ENCODE measurements around the gene PRELID3B. TPM values are rescaled to one million over a fixed set of nuclear protein-coding genes. Genes with fewer than 3 reads are reported as not detected.

PRELID3B gene
- total RNA-seq, 1 donor from 2014 or later: 54.2 TPM

- Mint-ChIP-seq H3K4me1 (peaks cover 44% of the 10 kb centered on the region), H3K4me3 (no peak overlapping the region), H3K27ac (peak overlapping the region; percentile 83), H3K9me3 (no peaks in the 10 kb centered on the region), H3K27me3 (no peaks in the 10 kb centered on the region), H3K36me3 (ENCODE audit: low read depth) (peaks cover 94% of the 10 kb centered on the region)
- intact Hi-C loops (cut with micrococcal nuclease): loop anchor here (1.0 kb wide), 1 partner anchor 10 kb away; no protein-coding TSS in a partner anchor
- ATAC-seq (ENCODE audit: low read depth) (peak; percentile 20), DNase-seq (no peak)
- CTCF ChIA-PET: no interaction called here
- TF ChIP-seq, protein P1, sequence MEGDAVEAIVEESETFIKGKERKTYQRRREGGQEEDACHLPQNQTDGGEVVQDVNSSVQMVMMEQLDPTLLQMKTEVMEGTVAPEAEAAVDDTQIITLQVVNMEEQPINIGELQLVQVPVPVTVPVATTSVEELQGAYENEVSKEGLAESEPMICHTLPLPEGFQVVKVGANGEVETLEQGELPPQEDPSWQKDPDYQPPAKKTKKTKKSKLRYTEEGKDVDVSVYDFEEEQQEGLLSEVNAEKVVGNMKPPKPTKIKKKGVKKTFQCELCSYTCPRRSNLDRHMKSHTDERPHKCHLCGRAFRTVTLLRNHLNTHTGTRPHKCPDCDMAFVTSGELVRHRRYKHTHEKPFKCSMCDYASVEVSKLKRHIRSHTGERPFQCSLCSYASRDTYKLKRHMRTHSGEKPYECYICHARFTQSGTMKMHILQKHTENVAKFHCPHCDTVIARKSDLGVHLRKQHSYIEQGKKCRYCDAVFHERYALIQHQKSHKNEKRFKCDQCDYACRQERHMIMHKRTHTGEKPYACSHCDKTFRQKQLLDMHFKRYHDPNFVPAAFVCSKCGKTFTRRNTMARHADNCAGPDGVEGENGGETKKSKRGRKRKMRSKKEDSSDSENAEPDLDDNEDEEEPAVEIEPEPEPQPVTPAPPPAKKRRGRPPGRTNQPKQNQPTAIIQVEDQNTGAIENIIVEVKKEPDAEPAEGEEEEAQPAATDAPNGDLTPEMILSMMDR (IDR thresholded peaks at IDR 0.05): no peak
- POLR2A ChIA-PET: interaction anchor here (0.6 to 4.7 kb wide), 9 partner anchors 10 to 233 kb away, joined by 3 to 41 read pairs (median 7); partner anchors contain the start of genes ATP5F1E and NELFCD
Measured at GRCh38 chr20:58994390-58995159, 48.0 kb downstream of the PRELID3B start.

DNA sequence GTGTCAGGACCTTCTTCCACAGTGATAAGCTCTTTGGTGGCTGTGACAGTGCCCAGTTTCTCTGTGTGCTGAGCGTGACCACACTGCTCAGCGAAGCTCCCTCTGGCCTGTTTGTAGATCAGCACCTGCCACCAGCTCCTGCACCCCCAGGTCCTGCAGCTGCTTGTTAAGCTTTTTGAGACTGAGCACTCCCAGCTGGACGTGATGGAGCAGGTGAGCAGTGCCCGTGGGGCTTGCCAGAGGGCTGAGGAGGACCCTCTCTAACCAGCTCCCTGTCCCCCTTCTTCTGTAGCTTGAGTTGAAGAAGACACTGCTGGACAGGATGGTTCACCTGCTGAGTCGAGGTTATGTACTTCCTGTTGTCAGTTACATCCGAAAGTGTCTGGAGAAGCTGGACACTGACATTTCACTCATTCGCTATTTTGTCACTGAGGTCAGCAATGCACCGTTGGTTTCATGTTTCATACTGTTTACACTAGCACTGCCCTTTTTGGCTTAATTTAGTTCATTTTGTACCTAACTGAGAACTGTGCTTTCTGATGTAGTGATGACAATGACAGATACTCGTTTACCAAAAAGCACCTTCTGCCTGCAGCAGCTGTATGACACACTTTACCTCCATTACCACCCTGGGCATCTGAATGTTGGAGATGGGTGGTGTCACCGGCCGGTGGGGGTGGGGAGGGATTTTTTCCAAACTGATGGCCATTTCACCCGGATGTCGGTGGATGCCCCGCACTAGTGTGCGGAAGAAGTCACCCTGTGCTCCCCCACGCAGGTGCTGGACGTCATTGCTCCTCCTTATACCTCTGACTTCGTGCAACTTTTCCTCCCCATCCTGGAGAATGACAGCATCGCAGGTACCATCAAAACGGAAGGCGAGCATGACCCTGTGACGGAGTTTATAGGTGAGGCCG is 49.0 kb downstream of the PRELID3B start:
- Mint-ChIP-seq H3K4me3 (no peak overlapping the region), H3K36me3 (ENCODE audit: low read depth) (peaks cover 95% of the 10 kb centered on the region), H3K27ac (peak overlapping the region; percentile 63), H3K4me1 (peaks cover 44% of the 10 kb centered on the region), H3K9me3 (no peaks in the 10 kb centered on the region), H3K27me3 (no peaks in the 10 kb centered on the region)
- ATAC-seq (ENCODE audit: low read depth) (no peak), DNase-seq (no peak)
- ChIA-PET CTCF (interaction anchor here (0.9 to 1.1 kb wide), 2 partner anchors 89 to 229 kb away, joined by 3 to 4 read pairs; no protein-coding TSS in a partner anchor), POLR2A (interaction anchor here (0.6 to 4.7 kb wide), 12 partner anchors 11 to 123 kb away, joined by 3 to 41 read pairs (median 6); partner anchors contain the start of genes ATP5F1E and NELFCD)
- intact Hi-C loops (cut with micrococcal nuclease): no loop called here
- TF ChIP-seq, protein P1 (IDR thresholded peaks at IDR 0.05): no peak

- peaks cover 97% of the 10 kb centered on the region for H3K36me3 Mint-ChIP-seq (ENCODE audit: low read depth)
- H3K27ac Mint-ChIP-seq: peak overlapping the region; percentile 63
- intact Hi-C loops (cut with micrococcal nuclease): no loop called here
- DNase-seq (no peak), ATAC-seq (ENCODE audit: low read depth) (no peak)
- no peaks in the 10 kb centered on the region for H3K27me3 Mint-ChIP-seq
- H3K9me3 Mint-ChIP-seq: no peaks in the 10 kb centered on the region
- H3K4me3 Mint-ChIP-seq: no peak overlapping the region
- peaks cover 44% of the 10 kb centered on the region for H3K4me1 Mint-ChIP-seq
- ChIA-PET POLR2A (interaction anchor here (0.6 to 4.7 kb wide), 8 partner anchors 10 to 101 kb away, joined by 3 to 41 read pairs (median 4); partner anchors contain the start of gene ATP5F1E), CTCF (interaction anchor here (0.9 to 1.1 kb wide), 2 partner anchors 89 to 229 kb away, joined by 3 to 4 read pairs; no protein-coding TSS in a partner anchor)
- TF ChIP-seq, protein P1 (IDR thresholded peaks at IDR 0.05): no peak
Measured at GRCh38 chr20:58992911-58993310, 49.7 kb downstream of the PRELID3B start.

- TF ChIP-seq, protein P1 (IDR thresholded peaks at IDR 0.05): no peak
- ATAC-seq (ENCODE audit: low read depth) (no peak), DNase-seq (no peak)
- Mint-ChIP-seq H3K27me3 (no peaks in the 10 kb centered on the region), H3K9me3 (no peaks in the 10 kb centered on the region), H3K36me3 (ENCODE audit: low read depth) (peaks cover 97% of the 10 kb centered on the region), H3K4me3 (no peak overlapping the region), H3K4me1 (peaks cover 39% of the 10 kb centered on the region), H3K27ac (no peak overlapping the region)
- POLR2A ChIA-PET: interaction anchor here (1.5 to 4.7 kb wide), 3 partner anchors 9 to 40 kb away, joined by 3 to 41 read pairs (median 38); partner anchors contain the start of gene ATP5F1E
- intact Hi-C loops (cut with micrococcal nuclease): no loop called here
- CTCF ChIA-PET: no interaction called here
Measured at GRCh38 chr20:58991715-58992114, 50.9 kb downstream of the PRELID3B start.
